Fibroblast of lung (primary cell): ENCODE measurements around the gene SHQ1.

ENCODE experiments used
- EZH2 ChIP-seq: IDR thresholded peaks from 2 replicates; pipeline ENCODE4 v1.5.1; 2012; ENCODE audit warnings: low read length, control low read depth, mild to moderate bottlenecking; ENCODE audit errors: missing control alignments
- TF ChIP-seq, protein P1 (sequence below), 2 donors: IDR thresholded peaks in 1 of 2; conservative IDR thresholded peaks in 1 of 2; 1 replicate in 1 of 2; 2 replicates in 1 of 2; pipeline ENCODE4 v1.5.1; 2011 to 2012; ENCODE audit warnings: low read length in 2 of 2, control low read depth in 1 of 2, inconsistent platforms in 1 of 2, low read depth in 1 of 2, mild to moderate bottlenecking in 1 of 2

DNA sequence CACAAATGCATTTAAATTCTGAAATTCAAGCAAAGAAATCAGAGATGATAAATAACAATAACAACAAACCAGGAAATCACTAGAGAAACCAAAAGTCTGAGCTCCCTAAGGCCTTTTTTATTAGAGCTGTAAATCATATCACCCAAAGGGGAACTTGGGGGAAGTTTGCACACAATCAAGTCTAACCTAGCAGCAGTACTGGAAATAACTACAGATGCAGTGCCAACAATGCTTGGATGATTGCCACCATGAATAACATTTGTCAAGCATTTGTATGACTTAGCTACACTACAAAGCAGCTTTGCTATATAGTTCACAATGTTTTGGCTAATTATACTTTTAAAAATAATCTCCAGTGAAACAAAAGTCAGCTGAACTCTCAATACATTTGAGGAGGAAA lies 27.8 kb downstream of the SHQ1 start:
- TF ChIP-seq, protein P1, sequence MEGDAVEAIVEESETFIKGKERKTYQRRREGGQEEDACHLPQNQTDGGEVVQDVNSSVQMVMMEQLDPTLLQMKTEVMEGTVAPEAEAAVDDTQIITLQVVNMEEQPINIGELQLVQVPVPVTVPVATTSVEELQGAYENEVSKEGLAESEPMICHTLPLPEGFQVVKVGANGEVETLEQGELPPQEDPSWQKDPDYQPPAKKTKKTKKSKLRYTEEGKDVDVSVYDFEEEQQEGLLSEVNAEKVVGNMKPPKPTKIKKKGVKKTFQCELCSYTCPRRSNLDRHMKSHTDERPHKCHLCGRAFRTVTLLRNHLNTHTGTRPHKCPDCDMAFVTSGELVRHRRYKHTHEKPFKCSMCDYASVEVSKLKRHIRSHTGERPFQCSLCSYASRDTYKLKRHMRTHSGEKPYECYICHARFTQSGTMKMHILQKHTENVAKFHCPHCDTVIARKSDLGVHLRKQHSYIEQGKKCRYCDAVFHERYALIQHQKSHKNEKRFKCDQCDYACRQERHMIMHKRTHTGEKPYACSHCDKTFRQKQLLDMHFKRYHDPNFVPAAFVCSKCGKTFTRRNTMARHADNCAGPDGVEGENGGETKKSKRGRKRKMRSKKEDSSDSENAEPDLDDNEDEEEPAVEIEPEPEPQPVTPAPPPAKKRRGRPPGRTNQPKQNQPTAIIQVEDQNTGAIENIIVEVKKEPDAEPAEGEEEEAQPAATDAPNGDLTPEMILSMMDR (conservative IDR thresholded peaks at IDR 0.05 in 1 of 2, IDR thresholded peaks at IDR 0.05 in 1 of 2; ENCODE audit: low read depth in 1 of 2, low read length in 2 of 2) = no peak
- TF ChIP-seq EZH2 = no peak
